ENCODE data around the gene WDR31. TPM values are rescaled to one million over a fixed set of nuclear protein-coding genes. Genes with fewer than 3 reads are reported as not detected.

The WDR31 gene
- total and polyA plus RNA-seq, 4 donors, result 1.8 to 7.0 (median 4.0) TPM

DNA sequence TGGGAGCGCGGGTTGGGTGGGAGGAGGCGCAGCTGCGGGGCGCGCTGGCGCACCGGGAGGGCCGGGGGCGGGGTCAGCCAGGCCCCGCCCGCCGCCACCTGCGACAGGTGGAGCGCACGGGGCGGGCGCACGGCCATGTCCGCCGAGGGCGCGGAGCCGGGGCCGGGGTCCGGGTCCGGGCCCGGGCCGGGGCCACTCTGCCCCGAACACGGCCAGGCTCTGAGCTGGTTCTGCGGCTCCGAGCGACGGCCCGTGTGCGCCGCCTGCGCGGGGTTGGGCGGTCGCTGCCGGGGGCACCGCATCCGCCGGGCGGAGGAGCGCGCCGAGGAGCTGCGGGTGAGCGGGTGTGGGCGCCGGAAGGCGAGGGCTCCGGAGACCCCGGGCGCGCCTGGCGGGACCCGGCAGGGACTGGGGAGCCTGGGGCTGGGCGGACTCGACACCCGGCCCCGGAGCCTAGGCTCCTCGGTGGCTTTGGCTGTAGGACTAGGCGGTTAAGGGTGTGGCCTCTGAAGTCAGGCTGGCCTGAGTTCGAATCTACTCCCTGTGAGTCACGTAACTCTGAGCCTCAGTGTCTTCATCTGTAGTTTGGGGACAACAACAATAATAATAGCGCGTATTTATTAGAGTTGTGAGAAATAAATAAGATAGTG is 9.5 kb upstream of the WDR31 start, which contains the start of gene BSPRY:
BSPRY (plus strand) TSS at position 97 of the 650 bp plus-strand sequence; CDS start at position 136, 39 bp downstream.
- Histone ChIP-seq H3K9ac (ENCODE audit: insufficient read depth in 1 of 2, low read length in 2 of 2) (no peak within 1 kb of the TSS), H3K4me3 (peak within 1 kb of the TSS; percentile 44), H3K9me3 (ENCODE audit: control insufficient read depth in 4 of 4, insufficient read depth in 3 of 4, low read length in 3 of 4) (no peaks in the 10 kb centered on the region), H3K36me3 (ENCODE audit: control insufficient read depth in 4 of 4, insufficient read depth in 4 of 4, low read length in 4 of 4) (no peaks in the 10 kb centered on the region), H3K4me1 (ENCODE audit: control insufficient read depth in 5 of 5, insufficient read depth in 5 of 5, low read length in 5 of 5) (peaks cover 0 to 6% (median 2%) of the 10 kb centered on the region in 5 donors), H3K27me3 (ENCODE audit: control insufficient read depth in 3 of 3, insufficient read depth in 3 of 3, low read length in 2 of 3) (peaks cover 0 to 41% (median 35%) of the 10 kb centered on the region in 3 donors), H3K27ac (ENCODE audit: low read depth in 1 of 2, low read length in 1 of 2) (peak within 1 kb of the TSS in 1 of 2 donors; percentile 33)
- WGBS, 2 donors, result 1 to 2% methylated on average over 49 to 71 of the region's 71 CpGs
- ATAC-seq (ENCODE audit: insufficient read depth, low FRiP score) (peak; percentile 85), DNase-seq (peak in 2 of 3 donors; percentile 13 to 27)
- TF ChIP-seq, protein P1, sequence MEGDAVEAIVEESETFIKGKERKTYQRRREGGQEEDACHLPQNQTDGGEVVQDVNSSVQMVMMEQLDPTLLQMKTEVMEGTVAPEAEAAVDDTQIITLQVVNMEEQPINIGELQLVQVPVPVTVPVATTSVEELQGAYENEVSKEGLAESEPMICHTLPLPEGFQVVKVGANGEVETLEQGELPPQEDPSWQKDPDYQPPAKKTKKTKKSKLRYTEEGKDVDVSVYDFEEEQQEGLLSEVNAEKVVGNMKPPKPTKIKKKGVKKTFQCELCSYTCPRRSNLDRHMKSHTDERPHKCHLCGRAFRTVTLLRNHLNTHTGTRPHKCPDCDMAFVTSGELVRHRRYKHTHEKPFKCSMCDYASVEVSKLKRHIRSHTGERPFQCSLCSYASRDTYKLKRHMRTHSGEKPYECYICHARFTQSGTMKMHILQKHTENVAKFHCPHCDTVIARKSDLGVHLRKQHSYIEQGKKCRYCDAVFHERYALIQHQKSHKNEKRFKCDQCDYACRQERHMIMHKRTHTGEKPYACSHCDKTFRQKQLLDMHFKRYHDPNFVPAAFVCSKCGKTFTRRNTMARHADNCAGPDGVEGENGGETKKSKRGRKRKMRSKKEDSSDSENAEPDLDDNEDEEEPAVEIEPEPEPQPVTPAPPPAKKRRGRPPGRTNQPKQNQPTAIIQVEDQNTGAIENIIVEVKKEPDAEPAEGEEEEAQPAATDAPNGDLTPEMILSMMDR (IDR thresholded peaks at IDR 0.05; ENCODE audit: control extremely low read depth, extremely low read depth), result no peak

DNA sequence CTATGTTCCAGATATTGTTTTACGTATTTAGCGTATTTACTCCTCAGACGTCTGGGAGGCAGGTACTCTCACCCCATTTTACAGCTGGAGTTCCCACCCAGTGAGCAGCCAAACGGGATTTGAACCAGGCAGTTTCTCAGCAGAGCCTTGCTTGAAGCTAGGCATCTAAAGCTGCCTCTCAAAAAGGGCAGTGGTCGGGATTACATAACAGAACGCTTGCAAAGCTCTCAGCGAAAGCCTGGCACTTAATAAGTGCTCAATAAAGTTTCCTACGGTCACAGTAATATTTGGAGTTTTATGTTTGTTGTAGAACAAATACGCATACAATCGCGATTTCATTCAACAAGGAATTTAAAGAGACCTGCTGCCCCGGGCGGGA is 9.0 kb upstream of the WDR31 start:
- WGBS, 2 donors, result 19 to 21% methylated on average over 13 of the region's 13 CpGs
- no peak overlapping the region for H3K9ac ChIP-seq (ENCODE audit: insufficient read depth in 1 of 2, low read length in 2 of 2)
- no peaks in the 10 kb centered on the region for H3K9me3 ChIP-seq (ENCODE audit: control insufficient read depth in 4 of 4, insufficient read depth in 3 of 4, low read length in 3 of 4)
- H3K4me3 ChIP-seq, result no peak overlapping the region
- no peak overlapping the region for H3K27ac ChIP-seq (ENCODE audit: low read depth in 1 of 2, low read length in 1 of 2)
- TF ChIP-seq, protein P1 (IDR thresholded peaks at IDR 0.05; ENCODE audit: control extremely low read depth, extremely low read depth), result no peak
- no peak for DNase-seq
- H3K36me3 ChIP-seq (ENCODE audit: control insufficient read depth in 4 of 4, insufficient read depth in 4 of 4, low read length in 4 of 4), result no peaks in the 10 kb centered on the region
- H3K27me3 ChIP-seq (ENCODE audit: control insufficient read depth in 3 of 3, insufficient read depth in 3 of 3, low read length in 2 of 3), result peaks cover 0 to 41% (median 35%) of the 10 kb centered on the region in 3 donors
- H3K4me1 ChIP-seq (ENCODE audit: control insufficient read depth in 5 of 5, insufficient read depth in 5 of 5, low read length in 5 of 5), result peaks cover 0 to 8% (median 2%) of the 10 kb centered on the region in 5 donors
- no peak for ATAC-seq (ENCODE audit: insufficient read depth, low FRiP score)

DNA sequence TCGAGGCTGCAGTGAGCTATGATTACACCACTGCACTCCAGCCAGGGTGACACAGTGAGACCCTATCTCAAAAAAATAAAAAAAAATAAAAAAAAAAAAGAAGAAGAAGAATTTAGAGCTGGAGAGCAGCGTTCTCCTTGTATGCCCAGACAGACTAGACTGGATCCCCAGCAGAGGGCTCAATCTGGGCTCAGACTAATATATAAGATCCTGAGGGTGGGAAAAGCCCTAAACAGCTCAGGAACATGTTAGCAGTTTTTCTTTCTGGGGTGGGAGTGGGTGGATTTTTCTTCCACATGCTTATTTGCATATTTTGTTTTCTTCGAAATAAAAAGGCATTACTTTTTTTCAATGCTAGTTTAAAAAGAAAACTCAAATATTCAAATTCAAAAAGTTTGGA is 8.4 kb upstream of the WDR31 start:
- DNase-seq, result no peak

More for the DNA sequence above, 8.4 kb upstream of the WDR31 start:
- H3K9me3 ChIP-seq (ENCODE audit: control insufficient read depth in 4 of 4, insufficient read depth in 3 of 4, low read length in 3 of 4), result no peaks in the 10 kb centered on the region
- H3K4me1 ChIP-seq (ENCODE audit: control insufficient read depth in 5 of 5, insufficient read depth in 5 of 5, low read length in 5 of 5), result peaks cover 0 to 11% (median 4%) of the 10 kb centered on the region in 5 donors
- ATAC-seq (ENCODE audit: insufficient read depth, low FRiP score), result no peak
- 89 to 93% methylated on average over 3 of the region's 3 CpGs for WGBS, 2 donors
- TF ChIP-seq, protein P1 (IDR thresholded peaks at IDR 0.05; ENCODE audit: control extremely low read depth, extremely low read depth), result no peak
- H3K27ac ChIP-seq (ENCODE audit: low read depth in 1 of 2, low read length in 1 of 2), result no peak overlapping the region
- H3K36me3 ChIP-seq (ENCODE audit: control insufficient read depth in 4 of 4, insufficient read depth in 4 of 4, low read length in 4 of 4), result no peaks in the 10 kb centered on the region
- H3K4me3 ChIP-seq, result no peak overlapping the region
- H3K9ac ChIP-seq (ENCODE audit: insufficient read depth in 1 of 2, low read length in 2 of 2), result no peak overlapping the region
- H3K27me3 ChIP-seq (ENCODE audit: control insufficient read depth in 3 of 3, insufficient read depth in 3 of 3, low read length in 2 of 3), result peaks cover 0 to 39% (median 31%) of the 10 kb centered on the region in 3 donors
